GM18519 (cell line): ENCODE results near the gene CPXM1.

Source experiments
- ATAC-seq: cut with Tn5 transposase; IDR thresholded peaks from one replicate; pipeline ENCODE4 v1.9.1; 2021; ENCODE audit warnings: mild to moderate bottlenecking, moderate library complexity; ENCODE audit not compliant: unreplicated experiment, low FRiP score

Gene CPXM1

GRCh38 chr20:2804041-2804828 lies 3.8 kb upstream of the CPXM1 start:
- ATAC-seq, result no peak

- ATAC-seq, result no peak
Observed at GRCh38 chr20:2801286-2801728, 880 bp upstream of the CPXM1 start.

GRCh38 chr20:2799688-2800520 lies 523 bp downstream of the CPXM1 start:
- ATAC-seq, result no peak

DNA sequence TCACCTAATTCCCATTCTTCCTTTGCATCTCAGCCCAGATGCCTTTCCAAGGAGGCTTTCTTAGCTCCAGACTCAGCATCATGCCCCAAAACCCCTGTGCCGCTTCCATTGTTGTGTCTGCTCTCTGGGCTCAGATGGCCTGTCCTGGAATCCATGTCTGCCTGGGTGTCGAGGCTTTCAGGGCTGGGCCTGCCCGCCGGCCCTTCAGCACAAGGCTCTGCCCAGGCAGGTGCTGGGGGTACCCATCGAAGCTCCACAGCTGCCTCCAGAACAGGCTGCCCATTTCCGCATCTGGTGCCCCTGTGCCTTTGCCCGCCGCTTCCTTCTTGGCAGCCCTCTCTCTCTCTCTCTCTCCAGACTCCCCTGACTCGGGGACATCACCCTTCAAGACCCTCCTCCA lies 1.2 kb downstream of the CPXM1 start:
- ATAC-seq, result no peak

DNA sequence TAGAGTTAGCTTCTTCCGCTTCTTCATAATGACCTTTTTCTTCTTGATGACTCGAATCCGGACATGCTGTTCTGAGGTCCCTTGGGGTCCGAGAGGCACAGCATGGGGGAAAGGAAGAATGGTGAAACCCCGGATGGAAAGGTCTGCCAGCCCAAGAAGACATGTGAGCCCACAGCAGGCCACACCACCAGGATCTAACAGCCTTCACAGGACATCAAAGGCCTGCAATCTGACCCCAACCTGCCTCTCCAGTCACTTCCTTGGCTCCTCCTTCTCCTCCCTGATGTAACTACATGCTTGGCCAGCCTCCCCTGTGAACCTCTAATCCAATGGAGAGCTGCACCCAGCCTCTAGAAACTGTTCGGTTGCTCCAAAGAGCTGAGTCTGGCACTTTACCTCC lies 1.6 kb downstream of the CPXM1 start:
- no peak for ATAC-seq

GRCh38 chr20:2798095-2798805 lies 2.2 kb downstream of the CPXM1 start:
- ATAC-seq, result no peak

- no peak for ATAC-seq
Observed at GRCh38 chr20:2797136-2797983, 3.1 kb downstream of the CPXM1 start.

- no peak for ATAC-seq
Observed at GRCh38 chr20:2796011-2796660, 4.3 kb downstream of the CPXM1 start.

GRCh38 chr20:2795451-2795850 lies 5.0 kb downstream of the CPXM1 start:
- no peak for ATAC-seq

DNA sequence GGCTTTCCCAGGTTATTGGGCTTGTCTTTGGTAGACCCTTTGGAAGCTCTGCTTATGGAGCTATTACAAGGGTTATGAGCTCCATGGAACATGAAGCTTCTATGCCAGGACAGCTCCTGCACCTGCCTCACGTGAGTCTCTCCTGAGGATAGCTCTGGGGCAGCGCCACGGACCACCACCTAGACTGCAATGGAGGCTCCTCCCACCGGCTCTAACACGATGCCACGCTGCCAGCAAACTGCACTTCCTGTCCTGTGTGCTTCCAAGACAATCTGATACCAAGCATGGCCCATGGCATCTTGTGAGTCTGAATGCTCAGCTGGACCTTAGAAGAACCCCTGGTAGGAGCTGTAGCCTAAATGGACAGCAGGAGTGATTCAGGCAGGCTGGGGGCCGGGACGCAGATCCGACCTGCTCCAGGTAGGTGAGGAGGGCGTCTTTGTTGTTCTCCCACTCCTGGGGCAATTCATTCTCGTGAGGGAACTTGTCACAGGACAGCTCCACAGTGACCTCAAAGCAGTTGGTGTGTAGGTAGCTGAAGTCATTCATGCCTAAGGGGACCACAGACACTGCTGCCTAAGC lies 5.5 kb downstream of the CPXM1 start:
- ATAC-seq, result no peak

DNA sequence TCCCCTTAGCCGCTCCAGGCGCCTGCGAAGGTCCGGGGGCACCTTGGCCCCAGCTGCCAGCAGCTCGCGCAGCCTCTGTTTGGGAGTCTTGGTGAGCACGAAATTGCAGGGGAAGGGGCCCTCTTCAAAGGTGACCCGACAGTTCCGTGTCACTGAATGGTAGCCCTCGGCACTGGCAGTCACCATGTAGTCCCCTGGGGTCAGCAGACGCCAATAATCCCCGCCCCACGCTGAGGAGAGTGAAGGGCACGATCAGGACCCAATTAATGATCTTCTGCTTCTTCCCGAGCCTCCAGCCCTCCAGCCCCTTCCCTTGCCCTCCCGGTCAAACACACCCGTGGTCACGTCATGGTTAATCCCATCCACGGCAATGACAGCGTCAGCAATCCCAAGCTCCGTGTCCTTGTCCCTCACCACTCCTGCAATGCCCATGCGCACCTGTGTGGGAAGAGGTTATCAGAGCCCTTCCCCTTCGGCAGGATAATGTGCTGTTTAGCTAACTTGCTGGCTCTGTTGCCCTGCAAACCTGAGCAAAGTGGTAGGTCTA lies 6.2 kb downstream of the CPXM1 start:
- no peak for ATAC-seq

GRCh38 chr20:2793471-2793870 lies 7.0 kb downstream of the CPXM1 start:
- no peak for ATAC-seq

- ATAC-seq, result no peak
Observed at GRCh38 chr20:2783908-2784566, 16.4 kb downstream of the CPXM1 start.

GRCh38 chr20:2780948-2781347 lies 19.5 kb downstream of the CPXM1 start:
- ATAC-seq, result no peak

DNA sequence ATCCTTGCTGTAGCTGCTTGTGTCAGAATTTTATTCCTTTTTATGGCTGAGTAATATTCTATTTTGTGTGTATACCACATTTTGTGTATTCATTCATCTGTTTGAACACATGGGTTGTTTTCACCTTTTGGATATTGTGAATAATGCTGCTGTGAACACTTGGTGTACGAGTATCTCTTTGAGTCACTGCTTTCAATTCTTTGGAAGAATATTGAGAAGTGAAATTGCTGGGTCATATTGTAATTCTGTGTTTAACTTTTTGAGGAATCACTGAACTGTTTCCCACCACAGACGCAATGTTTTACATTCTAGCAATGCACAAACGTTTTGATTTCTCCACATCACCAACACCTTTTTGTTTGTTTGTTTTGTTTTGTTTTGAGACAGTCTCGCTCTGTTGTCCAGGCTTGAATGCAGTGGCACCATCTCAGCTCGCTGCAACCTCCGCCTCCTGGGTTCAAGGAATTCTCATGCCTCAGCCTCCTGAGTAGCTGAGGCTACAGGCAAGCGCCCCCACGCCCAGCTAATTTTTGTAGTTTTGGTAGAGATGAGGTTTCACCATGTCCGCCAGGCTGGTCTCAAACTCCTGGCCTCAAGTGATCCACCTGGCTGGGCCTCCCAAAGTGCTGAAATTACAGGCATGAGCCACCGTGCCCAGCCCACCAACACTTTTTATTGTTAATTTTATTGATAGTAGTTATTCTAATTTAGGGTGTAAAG lies 21.7 kb downstream of the CPXM1 start:
- ATAC-seq, result no peak

DNA sequence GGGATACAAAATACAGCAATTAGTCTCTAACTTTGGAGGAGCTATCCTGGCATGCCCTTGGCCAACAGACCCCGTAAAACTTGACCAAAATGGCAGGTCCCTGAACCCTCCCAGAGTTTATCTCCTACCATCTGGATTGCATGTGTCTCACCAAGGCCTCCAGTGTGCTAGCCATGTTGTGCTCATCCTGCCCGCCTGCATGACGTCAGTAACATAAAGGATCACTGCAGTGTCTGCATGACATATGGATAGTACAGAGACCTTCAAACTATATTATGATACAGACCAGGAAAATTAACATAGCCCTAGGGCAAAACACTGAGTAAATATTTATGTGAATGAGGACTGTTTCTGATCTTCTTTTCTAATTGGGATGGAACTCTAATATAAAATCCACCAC lies 25.3 kb downstream of the CPXM1 start:
- ATAC-seq, result no peak

DNA sequence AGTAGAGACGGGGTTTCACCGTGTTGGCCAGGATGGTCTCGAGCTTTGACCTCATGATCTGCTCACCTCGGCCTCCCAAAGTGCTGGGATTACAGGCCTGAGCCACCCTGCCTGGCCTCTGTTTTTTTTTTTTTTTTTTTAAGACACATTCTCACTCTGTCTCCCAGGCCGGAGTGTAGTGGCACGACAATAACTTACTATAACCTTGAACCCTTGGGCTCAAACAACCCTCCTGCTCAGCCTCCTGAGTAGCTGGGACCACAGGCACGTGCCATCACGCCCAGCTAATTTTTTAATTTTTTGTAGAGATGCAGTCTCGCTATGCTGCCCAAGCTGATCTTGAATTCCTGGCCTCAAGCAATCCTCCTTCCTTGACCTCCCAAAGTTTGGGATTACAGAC lies 26.6 kb downstream of the CPXM1 start:
- no peak for ATAC-seq

DNA sequence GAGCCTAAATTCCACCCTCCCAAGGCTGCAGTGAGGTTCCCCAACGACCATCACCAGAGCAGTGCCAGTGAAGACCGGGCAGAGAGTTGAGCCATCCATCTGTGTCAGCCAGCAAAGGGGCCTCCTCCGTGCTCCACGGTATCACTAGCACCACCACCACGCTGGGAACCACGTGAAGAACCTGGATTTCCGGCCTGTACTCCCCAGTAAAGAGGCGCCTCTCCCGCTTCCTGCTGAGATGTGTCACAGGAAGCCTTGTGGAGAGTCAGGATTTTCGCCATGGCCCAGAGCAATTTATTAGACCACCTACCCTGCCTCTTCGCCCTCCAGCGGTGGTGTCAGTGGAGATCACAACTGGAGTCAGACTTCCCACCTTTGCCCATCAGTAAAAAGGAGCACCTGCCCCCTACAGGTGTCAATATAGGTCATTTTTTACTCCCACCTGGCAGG lies 28.8 kb downstream of the CPXM1 start:
- no peak for ATAC-seq
